ENCODE data around the gene ZNF648.

The ZNF648 gene

DNA sequence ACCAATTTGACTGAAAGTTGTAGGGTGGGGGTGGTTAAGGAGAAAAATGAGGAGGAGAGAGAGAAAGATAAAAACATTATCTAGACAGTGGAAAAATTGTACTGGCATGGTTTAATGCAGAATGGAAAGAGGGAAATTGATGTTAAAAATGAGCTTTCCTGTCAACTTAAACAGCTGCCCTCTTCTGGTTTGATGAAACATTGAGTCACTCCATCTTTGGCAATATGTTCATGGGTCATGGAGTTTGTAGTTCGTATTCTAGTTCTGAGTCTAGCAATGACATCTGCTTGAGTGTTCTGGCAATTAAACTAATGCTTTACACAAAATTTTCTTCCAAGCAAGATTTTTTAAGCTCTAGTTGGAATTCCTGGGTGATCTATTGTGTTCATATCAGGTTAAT is 9.6 kb downstream of the ZNF648 start:
- no peak overlapping the region for H2BK12ac ChIP-seq (ENCODE audit: low read length in 2 of 2)
- H3K14ac ChIP-seq (ENCODE audit: low read length in 2 of 2), result no peak overlapping the region
- H2BK120ac ChIP-seq (ENCODE audit: low read depth, low read length), result no peak overlapping the region
- no peak overlapping the region for H4K91ac ChIP-seq (ENCODE audit: low read length)
- H3K9ac ChIP-seq (ENCODE audit: low read length), result no peak overlapping the region
- no peak overlapping the region for H2AK5ac ChIP-seq (ENCODE audit: low read length, severe bottlenecking)
- H4K8ac ChIP-seq (ENCODE audit: low read length), result no peak overlapping the region
- peaks cover 0 to 10% of the 10 kb centered on the region in 2 experiments for H3K27me3 ChIP-seq (ENCODE audit: control insufficient read depth in 1 of 2, insufficient read depth in 1 of 2, low read length in 2 of 2)
- no peaks in the 10 kb centered on the region for H3K36me3 ChIP-seq (ENCODE audit: control insufficient read depth in 1 of 2, insufficient read depth in 2 of 2, low read depth in 1 of 2, low read length in 2 of 2)
- no peak for DNase-seq
- no peaks in the 10 kb centered on the region for H3K9me3 ChIP-seq (ENCODE audit: control insufficient read depth, low read length)
- no peak overlapping the region for H3K4me2 ChIP-seq (ENCODE audit: low read length, poor library complexity, severe bottlenecking)
- H2AFZ ChIP-seq (ENCODE audit: low read depth, low read length), result no peak overlapping the region
- no peak overlapping the region for H3K27ac ChIP-seq (ENCODE audit: low read length, poor library complexity, severe bottlenecking)
- H2BK15ac ChIP-seq (ENCODE audit: low read depth, poor library complexity, severe bottlenecking), result no peak overlapping the region
- H3K79me1 ChIP-seq (replicated peaks; ENCODE audit: low read length, poor library complexity, severe bottlenecking), result no peaks in the 10 kb centered on the region
- no peak overlapping the region for H3K23ac ChIP-seq (ENCODE audit: low read length in 2 of 2)
- H3K4ac ChIP-seq (ENCODE audit: low read depth in 1 of 2, low read length in 2 of 2), result no peak overlapping the region
- H3K18ac ChIP-seq (ENCODE audit: low read depth in 1 of 2, low read length in 2 of 2), result no peak overlapping the region
- no peaks in the 10 kb centered on the region for H3K4me1 ChIP-seq (ENCODE audit: control insufficient read depth, insufficient read depth, low read depth, low read length)
- no peak overlapping the region for H3K4me3 ChIP-seq (ENCODE audit: insufficient read depth in 1 of 2, low read depth in 1 of 2, low read length in 2 of 2)
- WGBS, result no CpG with 5 or more reads among the region's 1 CpG
- no peak overlapping the region for H2BK5ac ChIP-seq (ENCODE audit: low read depth, low read length, poor library complexity, severe bottlenecking)

- Histone ChIP-seq H3K23ac (ENCODE audit: low read length in 2 of 2) (no peak overlapping the region), H3K4me1 (ENCODE audit: control insufficient read depth, insufficient read depth, low read depth, low read length) (no peaks in the 10 kb centered on the region), H3K27ac (ENCODE audit: low read length, poor library complexity, severe bottlenecking) (no peak overlapping the region), H3K27me3 (ENCODE audit: control insufficient read depth in 1 of 2, insufficient read depth in 1 of 2, low read length in 2 of 2) (no peaks in the 10 kb centered on the region), H3K36me3 (ENCODE audit: control insufficient read depth in 1 of 2, insufficient read depth in 2 of 2, low read depth in 1 of 2, low read length in 2 of 2) (no peaks in the 10 kb centered on the region), H3K18ac (ENCODE audit: low read depth in 1 of 2, low read length in 2 of 2) (no peak overlapping the region), H2BK15ac (ENCODE audit: low read depth, poor library complexity, severe bottlenecking) (no peak overlapping the region), H2AK5ac (ENCODE audit: low read length, severe bottlenecking) (no peak overlapping the region), H3K14ac (ENCODE audit: low read length in 2 of 2) (no peak overlapping the region), H2BK12ac (ENCODE audit: low read length in 2 of 2) (no peak overlapping the region), H3K79me1 (replicated peaks; ENCODE audit: low read length, poor library complexity, severe bottlenecking) (no peaks in the 10 kb centered on the region), H3K4me3 (ENCODE audit: insufficient read depth in 1 of 2, low read depth in 1 of 2, low read length in 2 of 2) (no peak overlapping the region), H3K9ac (ENCODE audit: low read length) (no peak overlapping the region), H3K4ac (ENCODE audit: low read depth in 1 of 2, low read length in 2 of 2) (no peak overlapping the region), H3K9me3 (ENCODE audit: control insufficient read depth, low read length) (peaks cover 5% of the 10 kb centered on the region), H3K4me2 (ENCODE audit: low read length, poor library complexity, severe bottlenecking) (no peak overlapping the region), H2BK120ac (ENCODE audit: low read depth, low read length) (no peak overlapping the region), H2AFZ (ENCODE audit: low read depth, low read length) (no peak overlapping the region), H2BK5ac (ENCODE audit: low read depth, low read length, poor library complexity, severe bottlenecking) (no peak overlapping the region), H4K8ac (ENCODE audit: low read length) (no peak overlapping the region), H4K91ac (ENCODE audit: low read length) (no peak overlapping the region)
- 43% methylated on average over 3 of the region's 4 CpGs for WGBS
- DNase-seq, result no peak
These were observed 10.7 kb downstream of the ZNF648 start for GRCh38 chr1:182050481-182051448.

GRCh38 chr1:182048562-182048961 is 12.9 kb downstream of the ZNF648 start:
- no peak overlapping the region for H3K14ac ChIP-seq (ENCODE audit: low read length in 2 of 2)
- H3K27ac ChIP-seq (ENCODE audit: low read length, poor library complexity, severe bottlenecking), result no peak overlapping the region
- H3K27me3 ChIP-seq (ENCODE audit: control insufficient read depth in 1 of 2, insufficient read depth in 1 of 2, low read length in 2 of 2), result no peaks in the 10 kb centered on the region
- peaks cover 16% of the 10 kb centered on the region for H3K9me3 ChIP-seq (ENCODE audit: control insufficient read depth, low read length)
- no peak overlapping the region for H3K18ac ChIP-seq (ENCODE audit: low read depth in 1 of 2, low read length in 2 of 2)
- no peak overlapping the region for H3K23ac ChIP-seq (ENCODE audit: low read length in 2 of 2)
- WGBS, result 83% methylated on average over 2 of the region's 2 CpGs
- no peaks in the 10 kb centered on the region for H3K36me3 ChIP-seq (ENCODE audit: control insufficient read depth in 1 of 2, insufficient read depth in 2 of 2, low read depth in 1 of 2, low read length in 2 of 2)
- no peak overlapping the region for H3K9ac ChIP-seq (ENCODE audit: low read length)
- H2BK5ac ChIP-seq (ENCODE audit: low read depth, low read length, poor library complexity, severe bottlenecking), result no peak overlapping the region
- H2BK12ac ChIP-seq (ENCODE audit: low read length in 2 of 2), result no peak overlapping the region
- no peak overlapping the region for H2AFZ ChIP-seq (ENCODE audit: low read depth, low read length)
- H3K4ac ChIP-seq (ENCODE audit: low read depth in 1 of 2, low read length in 2 of 2), result no peak overlapping the region
- no peak overlapping the region for H4K91ac ChIP-seq (ENCODE audit: low read length)
- H2BK15ac ChIP-seq (ENCODE audit: low read depth, poor library complexity, severe bottlenecking), result no peak overlapping the region
- H2BK120ac ChIP-seq (ENCODE audit: low read depth, low read length), result no peak overlapping the region
- no peak overlapping the region for H3K4me3 ChIP-seq (ENCODE audit: insufficient read depth in 1 of 2, low read depth in 1 of 2, low read length in 2 of 2)
- no peaks in the 10 kb centered on the region for H3K79me1 ChIP-seq (replicated peaks; ENCODE audit: low read length, poor library complexity, severe bottlenecking)
- H4K8ac ChIP-seq (ENCODE audit: low read length), result no peak overlapping the region
- H3K4me2 ChIP-seq (ENCODE audit: low read length, poor library complexity, severe bottlenecking), result no peak overlapping the region
- no peak overlapping the region for H2AK5ac ChIP-seq (ENCODE audit: low read length, severe bottlenecking)
- no peak for DNase-seq
- H3K4me1 ChIP-seq (ENCODE audit: control insufficient read depth, insufficient read depth, low read depth, low read length), result no peaks in the 10 kb centered on the region

DNA sequence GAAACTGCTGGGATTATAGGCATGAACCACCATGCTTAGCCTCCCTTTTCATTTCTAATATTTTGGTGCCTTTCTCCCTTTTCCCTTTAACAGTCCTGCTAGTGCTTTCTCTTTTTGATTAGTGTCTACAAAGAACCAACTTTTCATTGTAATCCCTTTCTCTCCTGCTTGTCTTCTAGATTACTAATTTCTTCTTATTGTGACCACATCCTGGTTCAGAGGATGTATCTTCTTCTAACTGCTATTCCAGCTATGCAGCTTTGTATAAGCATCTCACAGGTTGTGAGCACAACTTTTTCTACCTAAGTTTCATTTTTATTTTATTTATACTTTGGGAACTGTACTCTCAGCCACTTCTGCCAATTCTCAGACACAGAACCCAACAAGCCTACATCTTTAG is 14.7 kb downstream of the ZNF648 start:
- Histone ChIP-seq H3K4me2 (ENCODE audit: low read length, poor library complexity, severe bottlenecking) (no peak overlapping the region), H2AFZ (ENCODE audit: low read depth, low read length) (no peak overlapping the region), H2BK12ac (ENCODE audit: low read length in 2 of 2) (no peak overlapping the region), H3K4me3 (ENCODE audit: insufficient read depth in 1 of 2, low read depth in 1 of 2, low read length in 2 of 2) (no peak overlapping the region), H2AK5ac (ENCODE audit: low read length, severe bottlenecking) (no peak overlapping the region), H3K14ac (ENCODE audit: low read length in 2 of 2) (no peak overlapping the region), H3K79me1 (replicated peaks; ENCODE audit: low read length, poor library complexity, severe bottlenecking) (no peaks in the 10 kb centered on the region), H3K23ac (ENCODE audit: low read length in 2 of 2) (no peak overlapping the region), H3K4me1 (ENCODE audit: control insufficient read depth, insufficient read depth, low read depth, low read length) (no peaks in the 10 kb centered on the region), H2BK5ac (ENCODE audit: low read depth, low read length, poor library complexity, severe bottlenecking) (no peak overlapping the region), H3K4ac (ENCODE audit: low read depth in 1 of 2, low read length in 2 of 2) (no peak overlapping the region), H3K27me3 (ENCODE audit: control insufficient read depth in 1 of 2, insufficient read depth in 1 of 2, low read length in 2 of 2) (no peaks in the 10 kb centered on the region), H3K9ac (ENCODE audit: low read length) (no peak overlapping the region), H2BK120ac (ENCODE audit: low read depth, low read length) (no peak overlapping the region), H3K27ac (ENCODE audit: low read length, poor library complexity, severe bottlenecking) (no peak overlapping the region), H3K36me3 (ENCODE audit: control insufficient read depth in 1 of 2, insufficient read depth in 2 of 2, low read depth in 1 of 2, low read length in 2 of 2) (no peaks in the 10 kb centered on the region), H2BK15ac (ENCODE audit: low read depth, poor library complexity, severe bottlenecking) (no peak overlapping the region), H3K18ac (ENCODE audit: low read depth in 1 of 2, low read length in 2 of 2) (no peak overlapping the region), H4K8ac (ENCODE audit: low read length) (no peak overlapping the region), H3K9me3 (ENCODE audit: control insufficient read depth, low read length) (peaks cover 18% of the 10 kb centered on the region), H4K91ac (ENCODE audit: low read length) (no peak overlapping the region)
- DNase-seq, result no peak

Measured in mesenchymal stem cell (in vitro differentiated cells and primary cell).